Mucosa of stomach (tissue), 1 donor: ENCODE measurements around the gene DLGAP4.
"Not testable (repeated sequence)": the region's sequence is repeated elsewhere in the genome, so short reads cannot be mapped to it uniquely, and the experiment has no call there.

Experiments used
- H3K27me3 ChIP-seq: one replicate; pipeline ENCODE4 v1.7.0; 2013; ENCODE audit warnings: mild to moderate bottlenecking, low read length; ENCODE audit not compliant: control insufficient read depth, insufficient read depth
- H3K36me3 ChIP-seq: one replicate; pipeline ENCODE4 v1.7.0; 2013; ENCODE audit warnings: low read length; ENCODE audit not compliant: control insufficient read depth, insufficient read depth
- H3K4me1 ChIP-seq: one replicate; pipeline ENCODE4 v1.7.0; 2013; ENCODE audit warnings: mild to moderate bottlenecking, low read length; ENCODE audit not compliant: control insufficient read depth, insufficient read depth
- H3K4me3 ChIP-seq: one replicate; pipeline ENCODE4 v1.7.0; 2013; ENCODE audit warnings: low read length
- H3K9ac ChIP-seq: one replicate; pipeline ENCODE4 v1.7.0; 2013; ENCODE audit warnings: mild to moderate bottlenecking, low read length, moderate library complexity
- H3K9me3 ChIP-seq: one replicate; pipeline ENCODE4 v1.7.0; 2013; ENCODE audit warnings: mild to moderate bottlenecking, low read length, moderate library complexity; ENCODE audit not compliant: control insufficient read depth
- donor health status: Pancreatic carcinoma.

DLGAP4 gene

GRCh38 chr20:36373089-36373488 lies 67.0 kb downstream of the DLGAP4 start:
- no peaks in the 10 kb centered on the region for H3K36me3 ChIP-seq
- no peak overlapping the region for H3K9ac ChIP-seq
- no peak overlapping the region for H3K4me3 ChIP-seq
- H3K27me3 ChIP-seq: peaks cover 2% of the 10 kb centered on the region
- no peaks in the 10 kb centered on the region for H3K9me3 ChIP-seq
- no peaks in the 10 kb centered on the region for H3K4me1 ChIP-seq

DNA sequence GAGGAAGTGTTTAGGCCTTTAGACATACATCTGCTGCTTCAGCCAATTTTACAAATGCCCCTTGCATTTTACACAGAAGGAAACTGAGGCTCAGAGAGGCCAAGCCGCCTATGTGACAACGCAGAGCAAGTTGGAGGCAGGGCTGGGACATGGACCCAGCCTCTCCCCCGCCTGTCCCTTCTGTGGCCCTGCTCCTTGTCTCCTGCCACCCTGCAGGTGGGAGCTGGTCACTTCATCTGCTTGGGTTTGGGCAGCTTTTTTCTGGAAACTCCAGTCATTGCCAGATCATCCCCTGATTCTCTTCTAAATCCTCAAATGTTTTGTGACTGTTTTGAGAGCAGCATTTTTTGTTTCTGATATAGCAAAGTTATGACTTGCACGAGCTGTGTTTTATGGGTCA lies 68.9 kb downstream of the DLGAP4 start:
- no peak overlapping the region for H3K9ac ChIP-seq
- H3K4me3 ChIP-seq: no peak overlapping the region
- H3K9me3 ChIP-seq: no peaks in the 10 kb centered on the region
- H3K36me3 ChIP-seq: no peaks in the 10 kb centered on the region
- no peaks in the 10 kb centered on the region for H3K4me1 ChIP-seq
- peaks cover 2% of the 10 kb centered on the region for H3K27me3 ChIP-seq

- H3K27me3 ChIP-seq: peaks cover 2% of the 10 kb centered on the region
- no peaks in the 10 kb centered on the region for H3K9me3 ChIP-seq
- H3K4me3 ChIP-seq: no peak overlapping the region
Observed at GRCh38 chr20:36377348-36378326, 71.5 kb downstream of the DLGAP4 start.

GRCh38 chr20:36378686-36379085 lies 72.5 kb downstream of the DLGAP4 start:
- no peaks in the 10 kb centered on the region for H3K4me1 ChIP-seq
- H3K4me3 ChIP-seq: no peak overlapping the region
- no peak overlapping the region for H3K9ac ChIP-seq
- no peaks in the 10 kb centered on the region for H3K9me3 ChIP-seq
- H3K36me3 ChIP-seq: no peaks in the 10 kb centered on the region
- H3K27me3 ChIP-seq: peaks cover 2% of the 10 kb centered on the region

More at GRCh38 chr20:36377348-36378326, 71.5 kb downstream of the DLGAP4 start:
- H3K4me1 ChIP-seq: no peaks in the 10 kb centered on the region
- H3K9ac ChIP-seq: no peak overlapping the region
- no peaks in the 10 kb centered on the region for H3K36me3 ChIP-seq

GRCh38 chr20:36379914-36380313 lies 73.8 kb downstream of the DLGAP4 start:
- not testable (repeated sequence) for H3K36me3 ChIP-seq, H3K9me3 ChIP-seq, H3K9ac ChIP-seq, H3K4me1 ChIP-seq, H3K27me3 ChIP-seq, H3K4me3 ChIP-seq

DNA sequence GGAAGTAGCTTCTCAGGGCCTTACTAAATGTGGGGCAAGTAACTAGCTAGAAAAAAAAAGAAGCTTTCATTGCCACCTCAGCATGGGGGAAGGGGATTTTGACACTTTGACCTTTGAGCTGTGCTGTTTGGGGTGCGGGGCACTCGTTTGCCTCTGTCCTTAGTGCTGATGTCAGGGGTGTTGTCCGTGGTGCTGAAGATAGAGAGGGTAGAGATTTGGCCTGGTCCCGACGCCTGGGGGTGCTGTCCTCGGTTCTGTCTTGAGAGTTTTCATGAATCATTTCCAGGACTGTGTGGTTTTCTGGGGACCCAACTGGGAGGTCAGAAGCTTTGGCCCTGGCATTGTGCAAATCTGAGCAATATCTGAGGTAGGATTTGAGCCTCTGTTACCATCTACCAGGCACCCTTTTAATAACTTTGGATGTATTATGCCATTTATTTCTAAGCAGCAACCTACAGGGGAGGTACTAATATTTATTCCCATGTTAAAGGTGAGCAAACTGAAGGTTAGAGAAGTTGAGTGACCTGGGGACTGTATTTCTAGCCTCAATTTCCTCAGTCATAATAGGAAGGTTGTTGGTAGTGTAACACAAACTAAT lies 78.0 kb downstream of the DLGAP4 start:
- Histone ChIP-seq H3K4me1 (no peaks in the 10 kb centered on the region), H3K9ac (no peak overlapping the region), H3K4me3 (no peak overlapping the region), H3K36me3 (no peaks in the 10 kb centered on the region), H3K27me3 (peaks cover 3% of the 10 kb centered on the region), H3K9me3 (no peaks in the 10 kb centered on the region)

DNA sequence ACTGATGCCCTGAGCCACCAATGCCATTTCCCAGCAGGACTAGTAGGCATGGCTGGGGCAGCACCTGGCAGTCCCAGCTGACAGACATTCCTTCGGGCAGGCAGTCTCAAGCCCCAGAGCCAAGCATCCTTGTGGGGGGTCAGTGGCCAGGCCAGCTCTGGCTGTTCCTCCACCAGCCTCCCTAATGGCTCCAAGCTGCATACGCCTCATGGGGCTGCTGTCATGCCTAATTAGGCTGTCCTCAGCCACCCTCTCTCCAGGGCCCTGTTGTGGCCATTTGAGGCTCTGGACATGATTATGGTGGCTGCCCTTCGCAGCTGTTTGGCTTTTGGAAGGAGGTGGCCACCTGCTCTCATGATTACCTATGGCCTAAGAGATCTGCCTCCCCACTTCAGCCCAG lies 79.4 kb downstream of the DLGAP4 start:
- Histone ChIP-seq H3K4me1 (no peaks in the 10 kb centered on the region), H3K36me3 (no peaks in the 10 kb centered on the region), H3K9ac (no peak overlapping the region), H3K27me3 (peaks cover 3% of the 10 kb centered on the region), H3K4me3 (no peak overlapping the region), H3K9me3 (no peaks in the 10 kb centered on the region)

DNA sequence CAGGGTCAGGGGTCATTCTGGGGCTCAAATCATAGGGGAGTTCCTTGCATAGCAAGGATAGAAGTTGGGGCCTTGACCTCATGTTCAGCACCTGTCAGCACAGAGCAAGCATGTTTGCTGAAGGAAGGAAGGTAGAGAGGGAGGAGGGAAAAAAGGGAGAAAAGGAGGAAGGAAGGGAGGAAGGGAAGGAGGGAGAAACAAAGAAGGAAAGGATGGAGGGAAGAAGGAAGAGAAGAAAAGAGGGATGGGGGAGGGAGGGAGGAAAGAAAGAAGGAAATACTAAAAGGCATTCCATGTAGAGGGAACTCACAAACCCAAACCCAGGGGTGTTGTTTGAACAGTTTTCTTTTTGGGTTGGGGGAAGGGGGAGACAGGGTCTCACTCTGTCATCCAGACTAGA lies 80.1 kb downstream of the DLGAP4 start:
- no peaks in the 10 kb centered on the region for H3K9me3 ChIP-seq
- no peaks in the 10 kb centered on the region for H3K36me3 ChIP-seq
- H3K9ac ChIP-seq: no peak overlapping the region
- H3K4me3 ChIP-seq: no peak overlapping the region
- no peaks in the 10 kb centered on the region for H3K4me1 ChIP-seq
- H3K27me3 ChIP-seq: peaks cover 3% of the 10 kb centered on the region

- H3K9ac ChIP-seq: no peak overlapping the region
- no peak overlapping the region for H3K4me3 ChIP-seq
- H3K27me3 ChIP-seq: peaks cover 7% of the 10 kb centered on the region
- H3K9me3 ChIP-seq: no peaks in the 10 kb centered on the region
- H3K4me1 ChIP-seq: no peaks in the 10 kb centered on the region
- H3K36me3 ChIP-seq: no peaks in the 10 kb centered on the region
Observed at GRCh38 chr20:36390269-36390668, 84.1 kb downstream of the DLGAP4 start.

GRCh38 chr20:36390719-36391415 lies 84.7 kb downstream of the DLGAP4 start:
- no peaks in the 10 kb centered on the region for H3K4me1 ChIP-seq
- H3K9ac ChIP-seq: no peak overlapping the region
- no peaks in the 10 kb centered on the region for H3K9me3 ChIP-seq
- no peaks in the 10 kb centered on the region for H3K36me3 ChIP-seq
- peaks cover 7% of the 10 kb centered on the region for H3K27me3 ChIP-seq
- H3K4me3 ChIP-seq: no peak overlapping the region

GRCh38 chr20:36391456-36391855 lies 85.3 kb downstream of the DLGAP4 start:
- H3K4me3 ChIP-seq: no peak overlapping the region
- no peaks in the 10 kb centered on the region for H3K36me3 ChIP-seq
- H3K4me1 ChIP-seq: no peaks in the 10 kb centered on the region
- H3K9ac ChIP-seq: no peak overlapping the region
- H3K27me3 ChIP-seq: peaks cover 7% of the 10 kb centered on the region
- H3K9me3 ChIP-seq: no peaks in the 10 kb centered on the region

DNA sequence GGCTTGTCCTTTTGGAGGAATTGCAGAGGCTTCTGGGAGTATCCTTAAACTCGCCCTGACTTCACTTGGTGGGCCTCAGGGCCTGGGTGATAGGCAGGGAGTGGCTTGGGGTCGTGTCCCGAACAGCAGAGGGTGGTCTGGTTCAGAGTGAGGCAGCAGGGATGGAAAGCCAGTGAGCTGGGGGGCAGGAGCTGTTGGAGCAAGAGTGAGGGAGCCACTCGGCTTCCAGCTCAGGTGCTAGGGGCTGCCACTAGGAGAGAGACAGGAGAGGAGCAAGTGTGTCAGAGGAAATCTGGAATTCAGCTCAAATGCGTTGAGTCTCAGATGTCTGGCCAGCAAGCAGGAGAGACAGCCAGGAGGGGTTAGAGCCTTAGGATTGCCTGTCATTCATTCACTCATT lies 85.8 kb downstream of the DLGAP4 start:
- Histone ChIP-seq H3K9ac (no peak overlapping the region), H3K4me1 (no peaks in the 10 kb centered on the region), H3K27me3 (peaks cover 7% of the 10 kb centered on the region), H3K36me3 (no peaks in the 10 kb centered on the region), H3K4me3 (no peak overlapping the region), H3K9me3 (no peaks in the 10 kb centered on the region)
